ENCODE data around the gene SLC45A3.

The SLC45A3 gene

DNA sequence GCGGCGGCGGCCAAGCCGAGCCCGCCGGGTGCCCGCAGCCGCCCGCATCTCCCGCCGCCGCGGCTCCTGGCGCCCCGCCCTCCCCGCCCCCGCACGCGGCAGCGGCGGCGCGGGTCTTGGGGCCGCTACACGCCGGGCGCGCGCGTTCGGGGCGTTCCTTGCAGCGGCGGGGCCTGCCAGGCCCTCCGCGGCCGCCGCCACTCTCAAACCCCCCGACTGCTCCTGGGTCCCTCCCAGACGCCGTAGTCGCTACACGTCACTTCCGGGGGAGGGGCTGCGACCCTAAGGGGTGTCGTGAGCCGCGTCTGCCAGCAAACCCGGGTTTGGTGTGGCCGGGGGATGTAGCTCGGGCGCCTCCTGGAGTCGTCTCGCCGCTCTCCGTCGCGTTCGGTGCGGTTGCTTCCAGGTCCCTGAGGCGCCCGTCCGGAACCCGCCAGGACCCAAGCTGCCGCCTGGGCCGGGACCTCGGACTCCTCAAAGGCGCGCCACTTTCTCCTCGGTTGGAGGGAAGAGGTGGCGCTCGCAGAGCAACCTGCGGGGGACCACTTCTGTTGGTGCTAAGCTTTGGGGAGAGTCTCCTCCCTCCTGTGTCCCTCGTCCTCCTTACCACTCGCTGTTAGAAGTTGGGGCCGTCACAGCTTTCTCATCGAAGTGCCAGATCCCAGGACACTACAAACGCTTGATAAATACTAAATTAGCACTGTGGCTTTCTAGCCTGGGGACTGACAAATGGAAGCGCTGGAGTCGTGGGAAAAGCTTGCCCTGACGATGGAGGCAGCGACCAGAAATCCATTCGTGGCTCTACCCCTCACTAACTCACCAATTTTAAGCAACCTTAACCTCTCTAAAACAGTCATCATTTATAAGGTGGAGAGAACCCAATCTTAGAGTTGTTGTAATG lies 48.3 kb downstream of the SLC45A3 start, which contains the start of gene ELK4:
Gene ELK4, minus strand, starts transcription at position 244 of the 901 bp plus-strand sequence. CDS start 8,129 bp downstream, outside the sequence.
- DNase-seq, result peak; percentile 94

DNA sequence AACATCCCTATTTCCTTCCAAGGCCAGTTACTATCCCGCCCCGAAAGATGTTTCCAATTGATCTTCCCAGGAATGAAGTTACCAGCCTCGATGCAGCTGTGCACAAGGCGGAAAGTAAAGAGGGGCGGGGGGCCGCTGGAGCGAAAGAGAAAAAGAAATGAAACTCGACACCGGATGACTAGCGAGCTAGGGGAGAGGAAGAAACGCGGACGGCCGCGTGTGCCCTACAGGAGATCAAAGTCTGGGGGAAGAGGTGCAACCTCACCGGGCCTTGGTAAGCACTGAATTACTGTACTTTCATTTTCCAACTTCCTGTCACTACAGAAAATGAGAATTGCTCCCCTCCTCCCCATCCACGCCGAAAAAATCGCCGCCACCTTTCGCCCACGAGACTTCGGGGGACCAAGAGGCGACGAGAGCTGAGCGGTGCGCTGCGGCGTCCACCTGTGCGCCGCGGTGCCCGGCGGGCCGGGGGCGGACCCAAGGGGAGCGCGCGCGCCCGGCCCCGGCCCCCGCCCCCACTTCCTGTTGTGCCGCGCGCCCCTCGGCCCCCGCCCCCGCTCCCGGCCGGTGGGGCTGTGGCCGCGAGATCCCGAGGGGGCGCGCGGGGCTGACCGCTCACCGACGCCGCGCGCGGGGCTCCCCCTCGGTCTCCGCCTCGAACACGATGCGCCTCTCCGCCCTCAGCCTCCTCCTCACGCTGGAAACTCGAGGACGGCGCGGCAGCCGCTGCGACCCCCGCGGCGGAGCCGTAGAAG lies 49.1 kb downstream of the SLC45A3 start:
- peak; percentile 67 for DNase-seq

DNA sequence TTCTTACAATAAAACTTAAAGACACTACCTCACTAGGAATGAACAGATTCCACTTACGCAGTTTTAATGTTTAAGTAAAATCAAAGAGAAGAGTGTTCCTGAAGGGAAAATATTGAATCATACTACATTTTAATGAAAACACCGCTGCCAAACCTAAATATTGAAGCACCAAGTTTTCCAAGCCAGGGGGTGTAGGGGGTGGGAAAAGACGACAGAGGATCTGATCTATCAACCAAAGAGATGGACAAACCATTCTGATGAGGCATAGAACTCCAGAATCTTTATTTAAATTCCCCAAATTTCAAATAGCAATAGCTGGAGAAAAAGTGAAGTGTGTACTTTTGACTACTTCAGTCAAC lies 49.7 kb downstream of the SLC45A3 start:
- DNase-seq, result no peak

DNA sequence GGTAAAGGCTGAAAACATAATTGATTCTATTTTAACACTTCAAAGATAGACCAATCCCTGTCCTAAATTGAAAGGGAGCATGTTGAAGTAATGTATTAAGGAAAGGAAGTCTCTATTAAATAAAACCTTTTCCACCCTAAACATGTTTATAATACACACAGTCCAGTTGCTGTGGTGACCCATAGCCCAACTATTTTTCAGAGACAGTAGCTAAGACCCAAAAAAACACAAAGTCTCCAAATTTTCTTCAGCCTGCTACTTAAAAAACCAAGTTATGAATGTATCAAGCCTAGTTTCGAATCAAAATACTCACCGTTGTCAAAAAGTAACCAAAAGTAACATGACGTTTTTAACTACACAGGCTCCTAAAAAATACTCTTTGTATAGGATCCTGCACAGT lies 50.1 kb downstream of the SLC45A3 start:
- no peak for DNase-seq

DNA sequence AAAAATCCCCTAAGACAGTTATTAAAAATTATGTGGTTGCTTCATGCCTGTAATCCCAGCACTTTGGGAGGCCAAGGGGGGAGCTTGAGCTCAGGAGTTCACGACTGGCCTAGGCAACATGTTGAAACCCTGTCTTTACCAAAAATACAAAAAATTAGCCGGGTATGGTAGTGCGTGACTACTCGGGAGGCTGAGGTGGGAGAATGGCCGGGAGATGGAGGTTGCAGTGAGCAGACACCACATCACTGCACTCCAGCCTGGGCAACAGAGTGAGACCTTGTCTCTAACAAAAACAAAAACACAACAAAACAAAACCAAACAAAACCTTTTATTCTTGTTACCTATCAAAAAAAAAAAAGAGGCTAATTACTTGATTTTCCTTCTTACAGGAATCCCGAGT lies 50.6 kb downstream of the SLC45A3 start:
- no peak for DNase-seq

DNA sequence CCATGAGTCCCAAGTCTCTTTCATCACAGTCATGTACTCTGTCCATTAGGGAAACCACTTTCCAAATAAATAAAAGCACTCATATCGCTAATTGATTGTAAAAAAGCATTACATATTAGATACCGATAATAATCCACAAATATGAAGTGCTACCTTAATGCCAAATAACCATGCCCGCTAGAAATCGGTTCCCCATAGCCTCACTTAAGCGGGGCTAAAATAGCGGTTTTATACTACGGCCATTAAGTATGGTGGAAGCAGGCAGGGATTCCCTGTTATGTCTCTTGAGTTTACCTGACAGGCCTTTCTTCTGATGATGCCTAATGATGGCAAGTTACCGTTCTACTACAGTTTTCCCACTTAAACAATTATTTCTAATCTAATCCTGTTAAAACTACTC lies 52.4 kb downstream of the SLC45A3 start:
- no peak for DNase-seq

DNA sequence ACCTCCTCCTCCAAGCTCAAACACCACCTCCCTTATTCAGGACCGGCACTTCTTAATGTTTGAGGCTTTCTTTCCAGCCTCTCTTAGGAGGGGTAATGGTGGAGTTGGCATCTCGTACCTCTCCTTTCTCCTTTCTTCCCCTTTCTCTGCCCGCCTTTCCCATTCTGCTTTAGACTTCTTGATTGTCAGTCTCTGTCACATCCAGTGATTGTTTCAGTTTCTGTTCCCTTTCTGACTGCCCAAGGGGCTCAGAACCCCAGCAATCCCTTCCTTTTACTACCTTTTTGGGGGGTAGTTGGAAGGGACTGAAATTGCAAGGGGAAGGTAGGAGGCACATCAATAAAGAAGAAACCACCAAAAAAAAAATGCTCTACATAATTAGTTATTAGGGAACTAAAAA lies 54.1 kb downstream of the SLC45A3 start:
- no peak for DNase-seq

DNA sequence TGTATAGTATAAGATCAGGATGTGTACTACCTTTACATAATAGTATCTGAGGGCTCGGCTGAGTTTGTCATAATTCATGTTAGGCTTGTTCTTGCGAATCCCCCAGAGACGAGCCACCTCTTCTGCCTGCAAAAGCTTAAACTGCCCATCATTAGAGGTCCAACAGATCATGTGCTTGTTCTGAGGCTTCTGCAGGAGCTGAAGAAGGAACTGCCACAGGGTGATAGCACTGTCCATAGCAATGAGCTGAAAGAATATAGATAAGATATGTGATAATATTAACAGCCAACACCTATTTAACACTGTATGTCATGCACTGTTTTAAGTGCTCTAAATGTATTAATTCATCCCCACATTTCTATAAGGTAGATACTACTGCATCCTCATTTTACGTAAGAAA lies 56.7 kb downstream of the SLC45A3 start:
- no peak for DNase-seq

DNA sequence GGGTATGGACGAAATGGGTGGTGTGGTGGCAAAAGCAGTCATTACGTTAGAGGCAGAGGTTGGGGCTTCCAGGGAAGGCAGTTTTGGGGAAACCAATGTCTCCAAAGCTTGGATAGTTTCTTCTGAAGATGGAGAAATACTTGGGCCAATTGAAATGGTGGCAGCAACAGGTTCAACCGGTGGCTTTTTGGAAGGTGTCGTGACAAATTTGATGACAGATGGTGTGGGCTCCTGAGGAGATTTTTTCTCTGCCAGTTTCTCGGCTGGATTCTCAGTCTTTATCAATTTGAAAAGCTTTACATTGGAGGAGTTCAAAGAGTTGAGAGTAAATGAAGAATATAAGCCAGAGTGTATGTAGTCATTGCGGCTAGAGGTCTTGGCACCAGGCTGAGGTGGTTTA lies 60.0 kb downstream of the SLC45A3 start:
- no peak for DNase-seq

DNA sequence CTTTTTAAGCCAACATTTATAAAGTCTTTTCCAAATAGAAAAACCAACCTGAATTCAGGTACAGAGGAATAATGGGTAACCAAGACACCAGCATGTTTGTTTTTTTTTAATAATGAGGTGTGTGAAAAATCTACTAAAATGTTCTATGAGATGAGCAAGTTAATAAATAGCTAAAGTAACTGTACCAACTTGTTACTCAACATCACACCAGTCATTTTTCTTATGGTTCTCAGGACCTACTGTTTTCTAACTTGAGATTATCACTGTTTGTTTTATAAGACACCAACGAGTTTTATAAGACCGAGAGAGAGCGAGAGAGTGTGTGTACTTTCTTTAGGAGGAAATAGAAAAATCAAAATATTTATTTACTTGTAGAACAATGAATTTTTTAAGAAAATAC lies 60.9 kb downstream of the SLC45A3 start:
- no peak for DNase-seq

DNA sequence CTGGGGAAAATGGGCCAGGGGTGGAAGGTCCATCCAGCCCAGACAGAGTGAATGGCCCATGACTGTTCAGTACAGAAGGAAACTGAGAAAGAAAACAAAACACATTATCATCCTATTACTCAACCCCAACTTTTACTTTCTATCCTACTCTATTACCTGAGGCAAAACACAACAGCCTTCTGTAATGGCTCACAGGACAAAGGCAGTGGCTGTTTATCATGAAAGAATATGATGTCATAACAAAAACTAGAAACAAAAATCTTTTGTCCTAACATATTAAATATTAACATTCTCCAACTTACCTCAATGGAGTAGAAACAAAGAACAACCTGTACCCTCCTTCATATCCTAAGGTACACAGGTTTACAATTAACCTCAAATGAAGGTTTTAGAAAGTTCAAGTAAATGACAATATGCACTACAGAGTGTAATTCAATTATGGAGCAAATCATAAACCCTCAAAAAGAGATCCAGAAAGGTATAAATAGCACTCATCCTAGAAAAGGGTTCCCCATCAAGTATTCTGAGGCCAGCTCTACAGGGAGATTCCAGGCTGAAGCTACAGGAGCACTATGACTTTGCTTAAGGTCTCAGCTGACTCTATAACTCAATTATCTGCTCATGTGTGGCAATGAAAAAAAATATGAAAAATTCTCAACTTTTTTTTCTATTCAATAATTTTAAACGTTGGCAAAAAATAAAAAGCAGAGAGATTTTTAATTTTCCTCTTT lies 63.6 kb downstream of the SLC45A3 start:
- DNase-seq, result no peak

DNA sequence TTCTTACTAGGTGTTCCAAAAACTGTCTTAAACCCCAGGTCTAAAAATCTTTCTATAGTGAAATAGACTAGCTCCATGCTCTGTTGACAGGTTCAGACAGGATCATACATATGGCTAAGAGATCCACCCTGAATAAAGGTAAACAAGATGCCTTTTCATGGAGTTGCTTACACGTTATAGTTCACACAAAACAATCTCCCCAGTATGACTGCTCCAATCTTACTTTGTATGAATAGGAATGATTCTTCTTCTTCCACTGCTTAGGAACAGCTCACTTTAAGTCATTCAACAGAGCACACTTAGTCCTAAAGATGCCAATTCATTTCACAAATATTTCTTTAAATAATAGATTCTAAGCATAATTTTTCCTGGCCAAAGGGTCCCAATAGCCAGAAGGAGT lies 64.5 kb downstream of the SLC45A3 start:
- DNase-seq, result no peak

DNA sequence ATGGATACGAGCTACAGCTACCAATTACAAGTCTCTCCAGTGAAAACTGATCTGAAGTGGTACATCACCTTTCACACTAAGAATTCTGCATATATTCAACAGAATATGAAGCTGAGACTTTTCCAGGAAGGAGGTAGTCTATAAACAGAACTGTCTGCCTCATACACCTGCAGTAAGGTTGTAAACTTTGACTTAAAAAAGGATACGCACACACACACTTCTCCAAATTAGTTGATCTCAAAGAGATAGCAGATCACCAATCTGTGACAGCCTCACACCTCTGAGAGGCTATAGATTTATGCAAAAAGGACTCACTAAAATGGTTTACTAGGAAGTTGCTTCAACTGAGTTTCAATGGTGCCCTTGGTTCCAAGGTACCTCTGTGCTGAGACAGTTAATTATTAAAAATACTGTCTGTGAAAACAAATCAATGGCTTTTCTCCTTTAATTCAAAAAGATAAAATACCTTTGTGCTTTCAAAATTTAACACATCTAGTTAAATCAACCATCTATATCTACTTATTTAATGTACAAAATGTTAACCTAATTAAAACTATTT lies 66.4 kb downstream of the SLC45A3 start:
- DNase-seq, result no peak

DNA sequence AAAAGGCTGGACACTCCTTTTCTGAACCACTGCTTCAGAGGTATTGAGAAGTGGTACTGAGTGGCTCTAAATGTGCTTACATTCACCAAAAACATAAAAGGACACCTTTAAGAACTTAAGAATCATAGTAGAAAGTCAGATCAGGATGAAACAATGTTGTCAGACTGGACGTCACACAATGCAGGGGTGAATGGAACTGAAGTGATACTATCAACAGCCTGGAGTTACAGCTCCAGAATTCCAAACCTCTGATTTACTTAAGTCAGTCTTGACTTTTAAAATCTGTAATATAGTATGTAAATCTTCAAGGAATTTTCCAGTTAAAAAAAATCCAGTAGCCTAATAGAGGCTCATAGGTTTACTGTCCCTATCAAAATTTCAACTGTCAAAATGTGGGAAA lies 67.8 kb downstream of the SLC45A3 start:
- DNase-seq, result no peak

DNA sequence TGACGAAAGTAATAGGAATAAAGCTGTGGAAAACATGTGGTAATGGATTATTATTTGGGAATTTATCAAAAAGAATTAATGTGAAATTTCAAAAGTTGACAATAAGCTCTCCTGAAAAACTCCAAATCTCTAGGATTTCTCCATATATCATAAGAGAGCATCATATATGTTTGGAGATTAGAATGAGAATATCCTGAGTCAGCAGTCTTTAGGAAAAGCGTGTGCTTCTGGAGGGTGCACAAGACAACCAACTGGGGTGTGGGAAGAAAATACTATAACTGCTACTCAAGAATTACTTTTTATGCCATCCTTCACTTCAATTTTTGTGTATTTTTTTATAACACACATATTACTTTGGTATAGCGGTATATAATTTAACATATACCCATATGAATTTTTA lies 68.2 kb downstream of the SLC45A3 start:
- DNase-seq, result no peak

DNA sequence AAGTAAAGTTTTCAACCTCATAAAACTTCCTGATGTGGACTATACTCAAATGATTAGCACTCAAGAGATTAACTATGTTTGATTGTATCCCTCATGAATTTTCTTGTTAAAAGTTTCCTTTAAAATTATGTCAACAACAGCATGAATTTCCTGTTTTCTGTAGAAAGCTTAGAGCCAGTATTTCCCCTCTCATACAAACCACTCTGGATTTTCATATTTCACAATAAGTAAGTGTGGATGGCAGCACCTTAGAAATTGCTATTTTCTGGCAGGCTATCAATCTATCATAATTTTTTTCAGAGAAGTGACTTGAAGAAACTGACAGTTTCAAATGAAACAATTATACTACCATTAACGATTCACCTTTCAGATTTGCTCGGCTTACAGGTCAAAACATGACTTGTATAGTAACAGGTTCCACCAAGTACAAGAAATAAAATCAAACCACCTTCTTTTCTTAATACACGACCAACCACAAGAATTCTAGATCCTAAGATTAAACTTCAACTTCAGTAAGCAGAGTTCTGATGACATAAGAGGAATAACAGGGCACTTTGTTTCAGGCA lies 69.3 kb downstream of the SLC45A3 start:
- DNase-seq, result no peak

DNA sequence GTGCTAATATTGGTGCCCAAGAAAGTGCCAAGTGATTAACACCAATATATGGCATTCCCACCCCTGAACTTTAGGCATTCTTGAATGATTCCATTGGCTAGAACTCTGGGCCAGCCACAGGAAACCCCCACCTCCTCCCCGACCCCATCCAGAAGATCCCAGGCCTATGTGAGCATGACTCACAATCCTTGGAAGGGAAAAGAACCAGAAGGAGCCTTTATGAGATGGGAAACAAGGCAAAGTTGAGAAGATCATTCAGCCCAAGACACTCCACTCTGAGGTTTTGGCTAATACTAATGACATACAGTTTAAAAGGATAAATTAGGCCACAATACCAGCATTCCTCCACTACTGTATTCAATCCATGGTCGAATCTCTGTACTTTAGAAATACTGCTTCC lies 70.3 kb downstream of the SLC45A3 start:
- DNase-seq, result no peak
